Activated CD8-positive, alpha-beta memory T cell treated with anti-CD3 and anti-CD28 coated beads, Interleukin-2, amount 50 U/mL, for 48 hours (primary cell): ENCODE data around the gene NUCKS1.

Experiments
- DNase-seq: peaks from one replicate; pipeline ENCODE4 v3.0.0-alpha.2; 2020

Gene NUCKS1

DNA sequence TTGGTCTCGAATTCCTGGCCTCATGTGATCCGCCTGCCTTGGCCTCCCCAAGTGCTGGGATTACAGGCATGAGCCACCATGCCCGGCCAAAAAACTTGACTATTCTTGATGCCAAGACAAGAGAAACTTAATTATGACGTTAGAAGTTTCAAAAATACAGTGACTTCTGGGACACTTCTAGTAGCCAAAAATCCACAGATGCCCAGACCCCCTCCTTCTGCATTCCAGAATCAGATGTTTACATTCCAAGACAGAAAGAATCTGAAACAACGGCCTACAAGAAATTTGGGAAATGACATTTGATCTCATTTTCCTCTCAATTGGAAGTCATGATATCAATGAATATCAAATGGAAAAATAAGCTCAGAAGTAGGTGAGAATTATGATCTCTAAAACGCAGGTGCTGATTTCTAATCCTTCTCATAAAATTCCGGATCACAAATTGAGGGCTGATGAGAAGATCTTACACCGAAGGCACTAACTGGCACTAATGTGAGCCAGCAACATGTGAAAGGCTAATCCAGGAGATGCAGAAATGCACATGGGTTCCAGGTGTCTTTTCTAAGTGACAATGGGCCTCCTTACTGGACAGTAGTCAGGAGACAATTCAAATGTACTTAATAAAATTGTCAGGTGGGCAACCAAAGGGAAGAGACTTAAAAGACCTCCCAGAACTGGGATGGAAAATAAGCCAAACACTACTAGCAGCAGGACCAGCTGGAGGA lies 19.8 kb upstream of the NUCKS1 start:
- no peak for DNase-seq

GRCh38 chr1:205767248-205767647 lies 17.3 kb upstream of the NUCKS1 start:
- DNase-seq = no peak

DNA sequence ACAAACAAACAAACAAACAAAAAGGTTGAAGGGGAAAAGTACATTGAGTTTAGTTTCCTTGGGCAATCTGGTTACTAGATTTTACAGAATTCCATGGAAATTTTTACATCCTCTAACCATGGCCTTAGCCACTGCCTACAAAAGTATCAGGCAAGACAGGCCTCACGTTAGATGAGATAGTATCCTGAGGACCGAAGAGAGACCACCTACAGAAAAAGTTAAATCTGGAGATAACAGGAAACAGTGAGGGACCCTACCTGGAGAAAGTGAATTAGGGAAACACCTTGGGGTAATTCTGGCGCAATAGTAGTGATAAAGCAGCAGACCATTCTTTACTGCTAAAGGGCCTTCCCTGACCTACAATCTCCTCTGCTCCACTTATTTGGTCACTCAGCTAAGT lies 16.6 kb upstream of the NUCKS1 start:
- DNase-seq = no peak

GRCh38 chr1:205766038-205766437 lies 16.1 kb upstream of the NUCKS1 start:
- DNase-seq = no peak

DNA sequence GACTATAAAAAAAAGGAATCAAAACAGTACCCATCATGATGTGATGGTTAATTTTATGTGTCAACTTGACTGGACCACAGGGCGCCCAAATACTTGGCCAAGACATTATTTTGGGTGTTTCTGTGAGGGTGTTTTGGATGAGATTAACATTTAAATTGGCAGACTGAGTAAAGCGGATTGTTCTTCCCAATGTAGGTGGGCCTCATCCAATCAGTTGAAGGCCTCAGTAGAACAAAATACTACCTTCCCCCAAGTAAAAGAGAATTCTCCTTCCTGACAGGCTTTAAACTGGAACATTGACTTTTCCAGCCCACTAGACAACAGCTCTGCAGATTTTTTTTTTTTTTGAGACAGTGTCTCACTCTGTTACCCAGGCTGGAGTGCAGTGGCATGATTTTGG lies 14.6 kb upstream of the NUCKS1 start:
- DNase-seq = no peak

DNA sequence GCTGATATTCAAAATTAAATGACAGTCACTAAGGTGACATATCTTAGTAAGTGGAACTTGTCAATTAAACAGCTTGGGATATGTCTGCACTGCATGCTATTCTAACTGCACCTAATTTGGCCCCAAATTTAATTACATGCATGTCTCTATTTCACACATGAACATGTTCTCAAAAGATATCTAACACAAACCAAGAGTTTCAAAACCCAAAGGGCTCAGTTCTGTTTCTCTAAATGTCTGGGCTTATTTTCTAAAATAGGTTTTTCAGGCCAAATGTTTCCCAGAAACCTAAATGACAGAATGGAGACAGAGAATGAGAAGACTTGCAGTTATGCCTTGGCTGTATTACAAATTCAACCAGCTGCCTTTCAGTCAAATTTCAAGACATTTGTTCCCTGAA lies 14.0 kb upstream of the NUCKS1 start:
- no peak for DNase-seq

- no peak for DNase-seq
These were observed 10.6 kb upstream of the NUCKS1 start for GRCh38 chr1:205760606-205761005.

DNA sequence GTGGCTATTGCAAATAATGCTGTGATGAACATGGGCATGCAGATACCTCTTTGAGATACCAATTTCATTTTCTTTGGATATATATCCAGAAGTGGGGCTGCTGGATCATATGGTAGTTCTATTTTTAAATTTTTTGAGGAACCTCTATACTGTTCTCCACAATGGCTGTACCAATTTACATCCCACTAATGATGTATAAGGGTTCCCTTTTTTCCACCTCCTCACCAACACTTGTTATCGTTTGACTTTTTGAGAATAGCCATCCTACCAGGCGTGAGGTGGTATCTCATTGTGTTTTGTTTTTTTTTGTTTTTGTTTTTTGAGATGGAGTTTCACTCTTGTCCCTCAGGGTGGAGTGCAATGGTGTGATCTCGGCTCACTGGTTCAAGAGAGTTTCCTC lies 6.6 kb upstream of the NUCKS1 start:
- DNase-seq = no peak

DNA sequence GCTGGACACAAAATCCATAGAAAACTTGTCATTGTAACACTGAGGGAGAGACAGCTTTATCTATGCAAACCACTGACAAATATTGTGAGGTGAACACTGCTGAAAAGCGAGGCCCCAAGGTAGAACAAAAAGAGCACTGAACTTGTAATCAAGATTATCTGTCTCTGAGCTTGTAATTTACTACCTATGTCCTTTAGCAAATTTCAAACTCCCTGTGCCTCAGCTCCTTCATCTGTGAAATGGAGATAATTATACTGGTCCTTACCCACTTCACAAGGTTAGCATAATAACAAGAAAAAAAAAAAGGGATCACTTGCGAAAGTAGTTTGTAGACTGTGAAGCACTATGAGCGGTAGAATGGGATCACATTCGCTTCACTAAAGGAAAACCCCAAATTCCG lies 4.9 kb upstream of the NUCKS1 start:
- no peak for DNase-seq

DNA sequence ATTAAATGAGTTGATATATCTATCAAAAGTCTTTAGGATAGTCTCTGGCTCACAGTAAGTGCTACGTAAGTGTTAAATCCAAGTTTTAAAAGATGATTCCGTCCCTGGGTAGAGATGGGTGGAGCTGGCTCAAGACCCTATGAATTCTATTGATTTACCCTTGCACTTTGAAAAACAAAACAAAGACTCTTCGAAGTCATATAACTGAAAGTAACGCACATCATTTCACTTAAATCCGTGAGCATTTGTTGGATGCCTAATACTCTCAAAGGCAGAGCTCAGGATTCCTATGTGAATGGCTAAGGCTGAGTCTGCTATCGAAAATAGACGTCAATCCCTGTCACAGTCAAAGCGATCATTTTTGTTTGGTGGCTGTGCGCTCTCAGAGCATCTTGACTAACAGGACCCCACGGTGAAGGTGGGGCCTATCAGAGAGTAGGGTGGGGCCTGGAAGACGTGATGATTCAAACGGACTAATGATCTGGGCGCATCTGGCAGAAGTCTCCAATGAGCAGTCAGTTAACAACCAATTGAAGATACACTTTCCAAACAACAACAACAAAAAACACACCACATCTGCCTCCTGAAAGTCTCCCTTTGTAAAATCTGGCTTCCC lies 1.2 kb upstream of the NUCKS1 start:
- no peak for DNase-seq

GRCh38 chr1:205749234-205750137 lies 496 bp downstream of the NUCKS1 start:
- DNase-seq = peak; percentile 97

- peak; percentile 65 for DNase-seq
These were observed 1.4 kb downstream of the NUCKS1 start for GRCh38 chr1:205748403-205749233.

GRCh38 chr1:205746757-205747412 lies 3.1 kb downstream of the NUCKS1 start:
- DNase-seq = no peak

DNA sequence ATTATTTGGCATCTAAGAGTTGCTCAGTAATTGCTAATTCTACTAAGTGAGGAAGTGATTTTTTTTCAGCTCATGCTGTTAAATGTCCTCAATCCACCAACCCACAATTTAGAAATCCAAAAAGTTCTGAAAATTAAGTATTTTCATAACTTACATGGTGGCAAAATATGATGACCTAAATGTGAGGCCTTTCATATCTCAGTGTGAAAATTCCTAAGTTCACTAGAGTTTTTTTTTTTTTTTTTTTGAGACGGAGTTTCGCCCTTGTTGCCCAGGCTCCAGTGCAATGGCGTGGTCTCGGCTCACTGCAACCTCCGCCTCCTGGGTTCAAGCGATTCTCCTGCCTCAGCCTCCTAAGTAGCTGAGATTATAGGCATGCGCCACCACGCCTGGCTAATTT lies 5.6 kb downstream of the NUCKS1 start:
- no peak for DNase-seq

DNA sequence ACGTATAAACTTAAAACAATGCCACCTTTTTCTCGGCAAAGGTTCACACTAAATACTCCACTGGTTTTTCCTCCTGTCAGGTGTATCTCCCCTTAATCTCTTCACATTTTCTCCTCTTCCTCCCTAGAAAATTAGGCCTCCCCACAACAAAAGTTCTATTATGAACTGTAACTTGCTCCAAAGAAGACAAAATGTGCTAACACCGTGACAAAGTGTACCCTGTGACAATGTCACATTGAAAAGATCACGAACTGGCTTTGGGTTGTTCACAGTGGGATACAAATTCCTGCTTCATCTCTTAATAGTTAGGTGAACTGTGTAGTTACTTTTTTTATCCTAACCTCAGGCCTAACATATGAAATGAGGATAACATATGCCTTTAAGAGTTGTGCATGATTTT lies 6.0 kb downstream of the NUCKS1 start:
- no peak for DNase-seq

GRCh38 chr1:205741681-205742080 lies 8.3 kb downstream of the NUCKS1 start:
- DNase-seq = no peak

- DNase-seq = no peak
These were observed 10.4 kb downstream of the NUCKS1 start for GRCh38 chr1:205739348-205740160.

DNA sequence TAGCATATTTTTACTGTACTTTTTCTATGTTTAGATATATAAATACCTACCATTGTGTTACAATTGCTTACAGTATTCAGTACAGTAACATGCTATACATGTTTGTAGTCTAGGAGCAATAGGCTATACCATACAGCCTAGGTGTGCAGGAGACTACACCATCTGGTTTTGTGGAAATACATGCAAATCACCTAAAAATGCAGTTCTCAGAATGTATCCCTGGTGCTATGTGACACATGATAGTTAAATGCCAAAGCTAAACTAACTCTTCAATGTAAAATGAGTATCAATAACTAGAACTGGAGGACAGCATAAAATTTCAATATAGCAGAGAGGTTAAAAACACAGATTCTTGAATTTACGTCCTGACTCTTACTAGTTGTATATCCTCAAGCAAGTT lies 14.8 kb downstream of the NUCKS1 start:
- no peak for DNase-seq

DNA sequence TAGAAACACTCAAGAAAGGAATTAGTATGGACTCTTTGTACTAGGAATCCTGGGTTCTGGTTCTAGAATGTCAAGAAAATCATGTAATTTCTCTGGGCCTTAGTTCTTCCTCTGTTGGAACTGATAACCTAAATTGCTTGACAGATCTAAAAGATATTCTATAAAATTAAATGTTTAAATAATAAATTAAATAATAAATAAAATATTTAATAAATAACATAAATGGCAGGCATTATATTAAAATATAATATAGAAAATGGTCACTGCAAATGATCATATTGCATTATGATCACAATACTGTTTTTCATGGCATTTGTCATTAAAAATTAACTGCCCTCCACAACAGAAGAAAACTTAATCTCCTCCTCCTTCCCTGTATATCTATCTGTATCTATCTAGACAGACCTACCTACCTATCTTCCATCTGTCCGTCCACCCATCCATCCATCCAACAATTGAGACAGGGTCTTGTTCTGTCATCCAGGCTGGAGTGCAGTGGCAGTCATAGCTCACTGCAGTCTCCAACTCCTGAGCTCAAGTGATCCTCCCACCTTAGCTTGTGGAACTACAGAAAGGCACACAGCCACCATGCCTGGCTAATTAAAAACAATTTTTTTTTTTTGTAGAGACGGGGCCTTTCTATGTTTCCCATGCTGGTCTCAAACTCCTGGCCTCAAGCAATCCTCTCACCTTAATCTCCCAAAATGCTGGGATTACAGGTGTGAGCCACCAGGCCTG lies 16.4 kb downstream of the NUCKS1 start:
- no peak for DNase-seq

GRCh38 chr1:205729945-205730610 lies 19.9 kb downstream of the NUCKS1 start:
- no peak for DNase-seq
